SHP77 treated with DMSO at 0.1 percent for 48 hours (cell line): Measurements from ENCODE around the gene ANXA2R.
"Not testable (repeated sequence)": the region's sequence is repeated elsewhere in the genome, so short reads cannot be mapped to it uniquely, and the experiment has no call there.

Source experiments
- DNase-seq: peaks from one replicate; lab custom pipeline; 2025; lab: John Stamatoyannopoulos, UW

ANXA2R gene, protein sequence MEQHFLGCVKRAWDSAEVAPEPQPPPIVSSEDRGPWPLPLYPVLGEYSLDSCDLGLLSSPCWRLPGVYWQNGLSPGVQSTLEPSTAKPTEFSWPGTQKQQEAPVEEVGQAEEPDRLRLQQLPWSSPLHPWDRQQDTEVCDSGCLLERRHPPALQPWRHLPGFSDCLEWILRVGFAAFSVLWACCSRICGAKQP

DNA sequence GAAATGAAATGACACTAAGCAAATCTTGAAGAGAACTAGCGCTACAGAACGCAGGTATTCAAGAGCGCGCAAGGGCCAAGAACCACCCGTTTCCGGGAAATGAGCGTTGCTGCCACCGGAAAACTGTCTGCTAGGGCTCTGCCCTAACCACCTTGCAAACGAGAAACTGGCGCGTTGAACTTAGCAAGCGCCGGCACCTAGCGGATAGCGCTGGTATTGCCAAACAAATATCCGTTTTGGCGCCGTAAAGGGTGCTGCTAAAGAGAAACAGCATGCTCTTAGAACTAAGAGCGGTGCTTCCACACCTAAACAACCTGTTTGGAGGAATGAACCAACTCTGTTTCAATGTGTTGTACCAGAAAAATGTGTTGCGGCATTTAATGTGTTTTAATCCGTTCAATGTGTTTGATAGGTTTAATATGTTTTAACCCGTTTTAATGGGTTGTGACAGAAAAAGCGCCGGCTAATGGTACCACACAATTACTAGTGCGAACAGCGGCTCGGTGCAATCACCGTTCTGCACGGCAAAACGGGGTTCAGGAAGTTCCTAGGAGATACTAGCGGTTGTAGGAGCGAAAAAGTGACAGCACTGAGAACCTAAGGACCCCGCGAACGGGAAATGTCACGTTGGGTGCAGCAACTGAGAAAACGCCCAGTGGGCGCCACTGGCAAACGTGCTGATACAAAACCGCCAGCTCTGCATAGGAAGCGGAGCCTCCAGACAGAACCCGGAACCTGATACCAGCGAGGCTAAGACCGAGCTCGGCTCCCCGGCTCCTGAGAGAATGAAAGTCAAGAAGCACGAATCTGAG, at the start of gene ANXA2R:
TSS of gene ANXA2R (minus strand) at position 33 of the 812 bp plus-strand sequence. CDS start 273 bp downstream, outside the sequence.
- peak; percentile 98 for DNase-seq

GRCh38 chr5:43086118-43086908, 46.2 kb upstream of the ANXA2R start:
- DNase-seq, result not testable (repeated sequence)

- no peak for DNase-seq
Observed at GRCh38 chr5:43085453-43085852, 45.3 kb upstream of the ANXA2R start.

GRCh38 chr5:43084468-43084867, 44.3 kb upstream of the ANXA2R start:
- not testable (repeated sequence) for DNase-seq

DNA sequence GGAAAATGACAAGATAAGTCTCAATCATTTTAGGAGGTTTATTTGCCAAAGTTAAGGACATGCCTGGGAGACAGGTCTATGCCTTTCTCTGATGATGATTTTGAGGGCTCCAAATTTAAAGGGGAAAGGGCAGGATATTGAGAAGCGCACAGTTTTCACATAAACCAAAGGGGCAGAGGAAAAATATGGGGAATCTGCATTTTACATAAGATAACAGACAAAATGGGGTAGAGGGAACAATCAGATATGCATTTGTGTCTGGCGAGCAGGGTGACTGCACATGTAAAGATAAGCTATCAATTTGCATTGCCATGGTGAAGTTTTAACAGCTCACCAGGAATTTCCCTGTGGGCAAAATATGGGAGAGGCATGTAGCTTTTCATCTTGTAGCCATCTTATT, 41.2 kb upstream of the ANXA2R start:
- not testable (repeated sequence) for DNase-seq

DNA sequence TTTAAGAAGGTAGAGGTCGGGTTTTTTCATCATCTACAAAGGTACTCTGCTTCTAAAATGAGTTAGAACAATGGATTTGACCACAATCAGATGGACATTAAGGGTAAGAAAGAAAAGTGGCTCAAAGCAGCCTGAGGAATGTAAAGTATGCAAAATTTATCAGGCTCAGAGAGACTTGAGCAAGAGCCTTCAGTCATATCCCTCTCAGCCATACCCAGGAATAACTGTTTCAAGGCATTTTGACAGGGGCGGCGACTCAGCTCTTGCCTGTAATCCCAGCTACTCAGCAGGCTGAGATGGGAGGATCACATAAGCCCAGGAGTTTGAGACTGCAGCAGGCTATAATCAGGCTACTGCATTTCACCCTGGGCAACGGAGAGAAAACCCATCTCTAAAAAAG, 38.8 kb upstream of the ANXA2R start:
- DNase-seq, result no peak

GRCh38 chr5:43077446-43078191, 37.5 kb upstream of the ANXA2R start:
- DNase-seq, result not testable (repeated sequence)

DNA sequence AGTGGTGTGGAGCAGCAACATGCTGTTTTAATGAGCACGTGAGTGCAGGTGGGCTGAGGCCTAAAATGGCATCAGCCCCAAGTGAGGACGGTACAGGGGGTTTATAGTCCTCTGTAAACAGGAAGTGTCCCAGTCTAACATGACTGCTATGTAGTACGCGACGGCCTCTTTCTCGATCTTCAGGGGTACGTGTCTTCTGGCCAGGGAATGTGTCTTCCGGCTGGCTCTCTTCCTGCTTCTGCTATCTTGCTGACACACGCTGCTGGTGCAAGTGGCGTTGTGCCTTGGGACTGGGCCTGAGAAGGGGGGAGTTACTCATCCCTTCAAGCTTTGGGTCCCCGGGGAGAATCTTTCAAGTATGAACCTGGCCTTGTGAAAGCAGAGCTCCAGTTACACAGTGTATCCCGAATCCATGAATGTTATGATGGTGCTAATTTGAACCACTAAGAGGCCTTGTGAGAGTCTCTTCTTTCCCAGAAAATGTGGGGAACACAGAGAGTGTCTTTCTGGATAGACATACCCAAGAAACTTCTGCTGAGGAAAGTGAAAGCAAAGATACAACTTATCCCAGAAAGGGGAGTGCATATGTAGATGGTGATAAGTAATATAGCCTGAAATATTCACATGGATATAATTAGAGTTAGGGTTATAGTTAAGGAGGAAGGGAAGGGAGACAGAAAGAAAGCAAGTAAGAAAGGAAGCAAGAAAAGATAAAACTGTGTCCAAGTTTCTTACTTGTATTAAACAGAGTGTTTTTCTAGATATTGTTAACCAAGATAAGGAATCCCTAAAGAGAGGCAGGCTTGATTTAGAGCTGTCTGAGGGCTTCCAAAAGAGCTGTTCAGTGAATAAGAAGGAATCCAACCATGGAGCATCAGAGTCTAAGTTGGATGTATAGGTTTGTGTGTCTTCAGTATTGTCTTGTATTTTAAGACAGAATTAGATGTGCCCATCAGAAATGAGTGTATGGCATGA, 35.5 kb upstream of the ANXA2R start:
- DNase-seq, result no peak

GRCh38 chr5:43074987-43075318, 34.8 kb upstream of the ANXA2R start:
- no peak for DNase-seq

GRCh38 chr5:43073597-43074546, 33.8 kb upstream of the ANXA2R start:
- DNase-seq, result peak; percentile 13

- DNase-seq, result not testable (repeated sequence)
Observed at GRCh38 chr5:43069401-43069720, 29.2 kb upstream of the ANXA2R start.

DNA sequence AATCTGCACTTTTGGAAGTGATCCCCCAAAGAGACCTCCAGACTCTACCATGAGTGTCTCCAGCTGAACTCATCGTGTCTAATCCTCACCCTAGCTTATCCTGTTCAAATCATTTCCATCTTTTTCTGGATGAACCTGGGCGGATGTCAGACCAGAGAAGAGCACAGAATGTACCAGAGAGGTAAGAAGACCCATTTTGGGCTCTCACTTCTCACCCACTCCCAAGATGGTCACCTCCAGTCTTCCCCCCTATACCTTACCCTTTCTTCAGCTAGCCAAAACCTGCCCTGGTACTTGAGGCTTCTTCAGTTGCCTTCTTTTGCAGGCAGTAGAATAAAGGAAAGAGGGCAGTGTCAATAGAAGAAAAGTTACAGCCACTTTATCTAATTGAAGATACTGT, 27.9 kb upstream of the ANXA2R start:
- no peak for DNase-seq

DNA sequence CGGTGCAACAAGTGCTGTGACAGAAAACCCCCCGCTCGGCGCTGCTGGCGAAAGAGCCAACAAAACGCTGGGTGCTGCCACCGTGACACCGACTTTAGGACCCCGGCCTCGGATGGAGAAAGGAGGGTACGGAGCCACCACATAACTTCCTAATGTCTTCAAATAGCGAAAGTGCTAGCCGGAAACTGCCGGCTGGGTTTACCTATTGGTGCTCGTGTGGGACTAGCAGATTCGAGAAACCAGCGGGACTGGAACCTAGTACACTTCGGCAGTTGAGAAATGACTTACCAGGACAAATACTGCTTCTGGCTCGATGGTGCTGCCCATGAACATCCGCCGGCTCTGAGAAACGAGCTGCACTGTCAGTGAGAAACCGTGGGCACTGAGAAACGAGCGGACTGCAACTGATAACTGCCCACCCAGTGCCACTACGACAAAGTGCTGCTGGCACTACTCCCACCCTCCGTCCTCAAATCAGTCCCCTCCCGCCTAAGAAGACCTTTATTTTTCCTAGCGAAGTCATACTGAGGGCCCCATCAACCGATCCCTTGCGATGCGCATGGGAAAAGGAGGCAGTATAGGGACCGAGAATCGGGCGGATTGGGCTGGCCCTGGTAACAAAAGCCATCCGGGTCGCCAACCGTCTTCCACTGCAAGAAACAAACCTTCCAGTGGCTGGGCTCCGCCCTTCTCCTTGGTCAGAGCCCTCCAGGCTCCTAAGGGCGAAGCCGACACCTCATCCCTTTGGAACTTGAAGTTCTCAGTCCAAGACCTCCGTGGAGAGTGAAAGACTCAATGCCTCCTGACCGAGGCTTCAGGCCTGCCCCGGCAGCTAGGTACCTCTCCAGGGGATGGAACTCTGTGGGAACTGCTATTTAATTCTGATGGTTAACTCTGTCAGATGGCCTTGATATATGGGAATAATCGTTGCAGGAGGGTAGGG, 27.0 kb upstream of the ANXA2R start:
- peak; percentile 94 for DNase-seq

DNA sequence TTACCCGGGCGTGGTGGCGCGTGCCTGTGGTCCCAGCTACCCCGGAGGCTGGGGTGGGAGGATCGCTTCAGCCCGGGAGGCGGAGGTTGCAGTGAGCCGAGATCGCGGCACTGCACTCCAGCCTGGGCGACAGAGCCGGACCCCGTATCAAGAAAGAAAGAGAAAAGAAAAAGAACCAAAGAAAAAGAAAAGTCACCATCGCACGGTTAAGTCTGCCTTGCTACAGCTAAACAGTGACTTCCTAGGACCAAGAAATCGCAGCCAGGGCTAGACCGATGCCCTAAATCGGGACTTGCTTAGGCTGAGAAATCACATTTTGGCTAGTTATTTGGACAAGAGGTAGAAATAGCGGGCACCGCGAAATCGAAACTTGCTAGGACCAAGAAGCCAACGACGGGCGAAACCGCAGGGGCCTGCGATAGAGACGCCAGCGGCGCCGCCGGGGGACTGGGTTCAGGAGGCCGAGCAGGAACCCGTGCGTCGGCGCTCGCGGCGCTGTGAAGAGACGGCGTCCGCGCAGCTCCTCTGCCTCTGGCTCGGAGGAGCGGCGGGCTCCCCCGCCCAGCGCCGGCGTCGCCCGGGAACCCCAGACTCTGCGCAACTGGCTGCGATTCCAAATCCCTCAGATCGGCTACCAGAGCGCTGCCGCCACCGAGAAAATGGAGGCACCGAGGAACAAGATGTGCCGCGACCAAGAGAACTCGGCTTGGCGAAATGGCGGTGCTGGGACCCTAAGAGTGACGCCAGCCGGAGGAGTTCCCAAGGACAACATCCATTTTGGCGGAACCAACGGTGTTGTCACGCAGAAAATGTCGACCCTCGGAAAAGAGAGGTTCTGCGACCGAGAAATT, 26.1 kb upstream of the ANXA2R start:
- DNase-seq, result peak; percentile 85

GRCh38 chr5:43065387-43065947, 25.3 kb upstream of the ANXA2R start:
- DNase-seq, result peak; percentile 77

- peak; percentile 77 for DNase-seq
Observed at GRCh38 chr5:43063721-43064171, 23.6 kb upstream of the ANXA2R start.

- DNase-seq, result no peak
Observed at GRCh38 chr5:43061352-43062075, 21.4 kb upstream of the ANXA2R start.
